ENCODE results near the gene PLK1. TPM values are rescaled to one million over a fixed set of nuclear protein-coding genes. Genes with fewer than 3 reads are reported as not detected.

PLK1 gene
- total and polyA plus RNA-seq, 2 experiments from 2014 or later = 69.0 to 141 TPM

DNA sequence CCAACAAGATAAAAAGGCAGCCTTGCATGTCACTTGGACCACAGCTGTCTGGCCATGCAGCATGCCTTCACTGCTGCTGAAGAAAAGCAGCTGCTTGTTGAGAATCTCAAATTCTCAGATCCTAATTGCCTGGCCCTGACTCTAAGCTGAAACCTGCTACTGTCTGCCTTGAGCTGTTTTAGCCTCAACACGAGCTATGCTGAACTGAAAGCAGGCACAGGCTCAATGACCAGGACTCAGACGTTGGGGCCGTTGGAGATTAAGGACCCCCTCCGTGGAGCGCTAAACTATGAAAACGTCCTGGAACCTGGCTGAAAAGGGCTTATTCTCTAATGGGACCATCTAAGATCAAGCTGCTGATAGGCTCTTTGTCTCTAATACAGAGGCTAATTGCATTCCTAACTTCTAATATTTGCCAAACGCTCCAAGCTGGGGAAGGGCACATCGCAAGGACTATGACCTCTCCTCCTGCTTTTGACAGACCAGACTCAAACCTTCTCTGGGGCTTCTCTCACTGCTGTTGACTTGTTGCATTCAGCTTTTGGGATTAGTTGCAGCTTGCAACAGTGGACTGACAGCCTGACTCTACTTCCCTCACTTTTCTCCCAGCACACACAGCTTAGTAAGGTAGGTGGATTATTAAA is 4.6 kb upstream of the PLK1 start:
- H3K4me2 ChIP-seq = no peak overlapping the region
- peaks cover 3% of the 10 kb centered on the region for H3K79me2 ChIP-seq (replicated peaks; ENCODE audit: insufficient read depth)
- ATAC-seq (no peak), DNase-seq (ENCODE audit: low spot score) (no peak)
- no peak overlapping the region for H3K4me3 ChIP-seq
- H3K27ac ChIP-seq (ENCODE audit: low read depth) = no peak overlapping the region
- H3K4me1 Mint-ChIP-seq = 0 out of 3 replicates have a peak, but pooled peaks cover 3% of the 10 kb centered on the region
- H4K20me1 ChIP-seq (replicated peaks; ENCODE audit: insufficient read depth) = no peaks in the 10 kb centered on the region
- H3K36me3 ChIP-seq (ENCODE audit: insufficient read depth) = peaks cover 6% of the 10 kb centered on the region; the same call in 1 of the 2 replicates
- peaks cover 11% of the 10 kb centered on the region for H3K36me3 Mint-ChIP-seq (ENCODE audit: low read depth)
- H3K9me3 Mint-ChIP-seq = no peaks in the 10 kb centered on the region
- H3K4me1 ChIP-seq (ENCODE audit: insufficient read depth) = peaks cover 5% of the 10 kb centered on the region; the same call in 1 of the 2 replicates
- no peak overlapping the region for H3K27ac Mint-ChIP-seq
- peaks cover 9% of the 10 kb centered on the region; the same call in 1 of the 2 replicates for H3F3A ChIP-seq (replicated peaks; ENCODE audit: low read depth)
- no peak overlapping the region for H3K4me3 Mint-ChIP-seq
- H3K27me3 Mint-ChIP-seq (ENCODE audit: insufficient read depth, low read depth, poor library complexity) = peaks cover 4% of the 10 kb centered on the region
- TF ChIP-seq STAT1 (IDR thresholded peaks at IDR 0.05; ENCODE audit: unreplicated experiment) (no peak), JUNB (IDR thresholded peaks at IDR 0.05; ENCODE audit: unreplicated experiment) (no peak), NANOG (IDR thresholded peaks at IDR 0.05; ENCODE audit: borderline replicate concordance) (no peak), CREB1 (CRISPR knock-in tag; IDR thresholded peaks at IDR 0.05; ENCODE audit: low read depth) (no peak), EZH2phosphoT487 (IDR thresholded peaks at IDR 0.05; ENCODE audit: unreplicated experiment) (no peak), EZH2 (IDR thresholded peaks at IDR 0.05; ENCODE audit: low read depth, unreplicated experiment) (no peak), ZNF331 (CRISPR knock-in tag; IDR thresholded peaks at IDR 0.05; ENCODE audit: low read depth) (no peak), CTCF (conservative IDR thresholded peaks at IDR 0.05; ENCODE audit: low read depth in 2 of 2) (no peak), ZNF114 (CRISPR knock-in tag; IDR thresholded peaks at IDR 0.05) (no peak), ETS1 (IDR thresholded peaks at IDR 0.05) (no peak), ZNF462 (CRISPR knock-in tag; IDR thresholded peaks at IDR 0.05) (no peak), POLR2AphosphoS5 (IDR thresholded peaks at IDR 0.05; ENCODE audit: low read depth) (no peak)
- TF ChIP-seq, protein P1, sequence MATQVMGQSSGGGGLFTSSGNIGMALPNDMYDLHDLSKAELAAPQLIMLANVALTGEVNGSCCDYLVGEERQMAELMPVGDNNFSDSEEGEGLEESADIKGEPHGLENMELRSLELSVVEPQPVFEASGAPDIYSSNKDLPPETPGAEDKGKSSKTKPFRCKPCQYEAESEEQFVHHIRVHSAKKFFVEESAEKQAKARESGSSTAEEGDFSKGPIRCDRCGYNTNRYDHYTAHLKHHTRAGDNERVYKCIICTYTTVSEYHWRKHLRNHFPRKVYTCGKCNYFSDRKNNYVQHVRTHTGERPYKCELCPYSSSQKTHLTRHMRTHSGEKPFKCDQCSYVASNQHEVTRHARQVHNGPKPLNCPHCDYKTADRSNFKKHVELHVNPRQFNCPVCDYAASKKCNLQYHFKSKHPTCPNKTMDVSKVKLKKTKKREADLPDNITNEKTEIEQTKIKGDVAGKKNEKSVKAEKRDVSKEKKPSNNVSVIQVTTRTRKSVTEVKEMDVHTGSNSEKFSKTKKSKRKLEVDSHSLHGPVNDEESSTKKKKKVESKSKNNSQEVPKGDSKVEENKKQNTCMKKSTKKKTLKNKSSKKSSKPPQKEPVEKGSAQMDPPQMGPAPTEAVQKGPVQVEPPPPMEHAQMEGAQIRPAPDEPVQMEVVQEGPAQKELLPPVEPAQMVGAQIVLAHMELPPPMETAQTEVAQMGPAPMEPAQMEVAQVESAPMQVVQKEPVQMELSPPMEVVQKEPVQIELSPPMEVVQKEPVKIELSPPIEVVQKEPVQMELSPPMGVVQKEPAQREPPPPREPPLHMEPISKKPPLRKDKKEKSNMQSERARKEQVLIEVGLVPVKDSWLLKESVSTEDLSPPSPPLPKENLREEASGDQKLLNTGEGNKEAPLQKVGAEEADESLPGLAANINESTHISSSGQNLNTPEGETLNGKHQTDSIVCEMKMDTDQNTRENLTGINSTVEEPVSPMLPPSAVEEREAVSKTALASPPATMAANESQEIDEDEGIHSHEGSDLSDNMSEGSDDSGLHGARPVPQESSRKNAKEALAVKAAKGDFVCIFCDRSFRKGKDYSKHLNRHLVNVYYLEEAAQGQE (IDR thresholded peaks at IDR 0.05; ENCODE audit: unreplicated experiment) = no peak
- H2AFZ ChIP-seq = no peak overlapping the region
- no peaks in the 10 kb centered on the region for H3K27me3 ChIP-seq (ENCODE audit: insufficient read depth)
- no peaks in the 10 kb centered on the region for H3K9me2 ChIP-seq (ENCODE audit: insufficient read depth)
